HG03196 (cell line): ENCODE results near the gene CRACDL.

Experiments
- ATAC-seq: cut with Tn5 transposase; IDR thresholded peaks from one replicate; pipeline ENCODE4 v1.9.1; 2021; ENCODE audit not compliant: unreplicated experiment

Gene CRACDL

DNA sequence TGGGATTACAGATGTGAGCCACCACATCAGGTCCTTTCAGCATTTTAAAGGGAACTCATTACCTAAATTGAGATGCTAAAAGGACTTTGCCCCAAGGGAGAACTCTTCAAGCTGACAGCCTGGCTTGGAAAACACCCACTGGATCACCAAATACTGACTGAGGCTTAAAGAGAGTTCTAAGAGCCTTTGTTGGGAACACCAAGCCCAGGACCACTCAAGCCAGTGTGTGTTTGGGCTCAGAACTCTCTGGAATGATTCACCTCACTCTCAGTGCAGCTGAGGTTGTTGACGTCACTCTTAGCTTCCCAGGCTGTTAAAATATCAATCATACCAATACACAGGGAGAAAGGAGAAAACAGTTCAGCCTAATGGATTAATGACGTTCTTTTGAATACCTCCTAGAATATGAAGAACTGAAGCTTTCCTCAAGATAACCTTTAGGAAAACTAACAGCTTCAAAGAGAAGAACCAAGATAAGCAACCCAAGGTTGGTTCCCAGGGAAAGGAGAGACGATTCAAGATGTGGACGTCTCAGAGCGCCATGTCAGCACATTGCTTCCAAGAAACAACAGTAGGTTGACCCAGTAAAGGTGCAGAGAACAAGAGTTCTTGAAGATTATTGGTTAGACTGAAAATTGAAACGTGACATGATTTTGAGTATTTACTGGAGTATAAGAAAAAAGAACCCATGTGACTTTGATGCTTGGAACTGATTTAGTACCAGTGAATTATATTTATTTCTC, 157.1 kb downstream of the CRACDL start:
- ATAC-seq, result no peak

- ATAC-seq, result no peak
These were observed 157.9 kb downstream of the CRACDL start for GRCh38 chr2:98778151-98778550.

- no peak for ATAC-seq
These were observed 158.3 kb downstream of the CRACDL start for GRCh38 chr2:98777710-98778109.

GRCh38 chr2:98777076-98777475, 158.9 kb downstream of the CRACDL start:
- ATAC-seq, result no peak

DNA sequence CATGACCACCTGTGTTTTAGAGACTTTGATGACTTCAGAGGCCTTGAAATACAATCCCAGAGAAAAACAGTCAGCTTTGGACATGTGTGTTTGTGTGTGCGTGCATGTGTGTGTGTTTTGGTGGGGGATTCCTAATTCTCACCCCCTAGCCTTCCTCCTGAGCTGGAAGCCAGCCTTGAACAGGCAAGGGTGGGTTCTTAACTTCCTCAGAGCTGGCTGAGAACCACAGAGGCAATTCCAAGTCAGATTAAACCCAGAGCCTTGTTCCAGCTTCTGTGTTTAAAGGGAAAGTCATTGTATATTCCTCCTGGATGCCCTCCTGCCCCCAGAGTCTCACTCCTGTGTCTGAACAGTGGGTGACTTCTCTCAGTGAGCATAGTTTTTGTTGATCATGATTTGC, 159.9 kb downstream of the CRACDL start:
- ATAC-seq, result no peak

DNA sequence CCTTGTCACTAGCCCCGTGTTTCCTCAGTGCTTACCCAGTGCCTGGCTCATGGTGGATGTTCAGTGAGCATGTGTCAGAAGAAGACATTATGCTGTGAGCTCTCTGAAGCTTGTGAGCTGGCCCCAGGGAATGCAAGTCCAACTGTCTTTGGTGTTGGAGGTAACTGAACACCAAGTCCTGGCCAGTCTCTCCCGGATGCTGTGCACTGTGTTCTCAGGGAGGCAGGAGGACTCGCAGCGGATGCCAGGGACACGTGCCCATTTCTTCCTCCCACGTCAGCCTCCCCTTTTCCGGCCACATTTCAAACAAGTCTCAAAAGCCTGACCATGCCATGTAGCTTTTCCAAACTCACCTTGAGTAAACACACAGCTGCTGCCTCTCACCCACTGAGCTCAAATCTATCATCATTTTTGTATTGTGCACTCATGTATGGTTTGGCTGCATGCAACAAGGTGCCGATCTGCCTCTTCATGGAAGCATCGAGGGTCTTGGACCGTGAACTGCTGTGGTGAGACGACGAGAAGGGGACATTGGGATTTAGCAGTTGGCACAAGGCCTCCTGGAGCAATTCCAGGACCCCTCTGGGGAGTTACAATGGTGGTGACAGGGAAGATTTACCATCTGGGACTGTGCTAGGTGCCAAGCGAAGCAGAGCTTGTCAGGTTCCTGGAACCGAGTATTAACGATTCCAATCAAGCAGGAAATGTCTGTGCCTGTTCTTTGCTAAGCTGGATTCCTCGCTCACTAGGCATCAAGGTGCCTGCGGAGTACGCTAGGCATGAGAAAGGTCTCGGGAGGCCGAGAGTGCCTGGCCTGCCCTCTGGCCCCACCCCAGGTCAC, 160.7 kb downstream of the CRACDL start:
- no peak for ATAC-seq

DNA sequence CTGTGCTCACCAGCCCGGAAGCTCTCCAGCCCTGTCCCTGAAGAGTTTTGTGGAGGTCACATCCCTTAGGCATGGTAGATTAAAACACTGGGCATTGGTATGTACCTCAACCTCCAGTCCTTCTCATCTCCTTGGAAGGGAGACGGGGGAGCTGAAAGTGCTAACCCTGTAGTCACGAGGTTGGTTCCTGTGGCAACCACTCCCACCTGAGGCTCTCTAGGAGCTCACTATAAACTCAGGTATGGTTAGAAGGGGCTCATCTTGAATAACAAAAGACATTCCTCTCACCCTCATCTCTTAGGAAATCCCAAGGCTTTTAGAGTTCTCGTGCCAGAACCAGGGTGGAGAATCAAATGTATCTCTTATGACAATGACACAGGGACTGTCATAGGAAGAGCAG, 162.1 kb downstream of the CRACDL start:
- no peak for ATAC-seq

- ATAC-seq, result no peak
These were observed 162.9 kb downstream of the CRACDL start for GRCh38 chr2:98773169-98773568.

DNA sequence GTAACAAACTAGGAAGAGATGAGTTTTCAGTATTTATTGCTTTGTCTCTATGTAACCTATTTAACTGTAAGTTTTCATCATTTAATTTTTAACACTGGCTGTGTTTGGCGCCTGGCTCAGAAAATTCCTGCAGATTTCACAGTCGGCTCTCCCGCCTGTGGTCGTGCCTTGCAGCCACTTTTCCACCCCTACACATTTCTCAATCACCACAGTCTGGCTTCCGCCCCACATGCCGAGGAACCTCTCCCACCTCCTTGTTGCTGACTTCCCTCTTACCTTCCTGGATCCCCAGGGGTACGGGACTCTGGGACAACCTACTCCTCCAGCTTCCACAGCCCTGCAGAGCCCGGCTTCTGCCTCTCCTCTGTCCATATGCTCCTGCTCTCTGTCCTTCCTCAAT, 163.5 kb downstream of the CRACDL start:
- ATAC-seq, result no peak

DNA sequence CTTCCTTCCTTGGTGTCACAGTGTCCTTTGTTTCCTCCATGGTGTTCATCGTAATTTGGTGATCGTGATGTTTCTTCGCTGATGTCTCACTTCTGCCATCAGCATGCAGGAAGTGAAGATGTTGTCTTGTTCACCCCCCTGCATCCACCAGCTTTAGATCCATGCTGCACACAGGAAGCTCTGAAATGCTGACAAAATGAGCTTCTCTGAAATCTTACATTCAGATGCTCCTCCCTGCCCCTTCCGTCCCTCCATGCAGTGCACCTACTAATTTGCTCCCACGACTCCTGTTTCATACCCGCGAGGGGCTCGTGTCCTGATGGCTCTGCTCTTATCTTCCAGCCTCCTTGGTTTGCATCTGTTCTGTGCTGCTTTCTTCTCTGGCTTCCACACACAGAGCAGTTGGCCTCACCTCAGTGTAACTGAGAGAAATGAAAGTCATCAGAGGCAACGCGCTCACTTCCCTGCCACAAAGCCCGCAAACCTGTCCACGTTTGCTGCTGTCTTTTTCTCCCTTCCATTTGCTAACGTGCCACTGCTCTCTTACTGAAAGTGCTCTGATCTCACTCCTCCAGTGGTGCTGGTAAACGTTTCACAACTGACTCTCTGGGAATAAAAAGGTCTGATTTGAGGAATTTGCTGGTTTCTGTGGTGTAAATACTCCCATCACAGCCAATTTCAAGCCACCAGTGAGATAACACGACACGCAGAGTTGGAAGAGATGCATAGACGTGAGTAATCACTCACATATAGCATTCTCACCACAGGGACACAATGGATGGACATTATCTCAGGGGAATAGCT, 164.1 kb downstream of the CRACDL start:
- no peak for ATAC-seq

GRCh38 chr2:98771264-98771663, 164.8 kb downstream of the CRACDL start:
- no peak for ATAC-seq

GRCh38 chr2:98769784-98770183, 166.2 kb downstream of the CRACDL start:
- no peak for ATAC-seq

DNA sequence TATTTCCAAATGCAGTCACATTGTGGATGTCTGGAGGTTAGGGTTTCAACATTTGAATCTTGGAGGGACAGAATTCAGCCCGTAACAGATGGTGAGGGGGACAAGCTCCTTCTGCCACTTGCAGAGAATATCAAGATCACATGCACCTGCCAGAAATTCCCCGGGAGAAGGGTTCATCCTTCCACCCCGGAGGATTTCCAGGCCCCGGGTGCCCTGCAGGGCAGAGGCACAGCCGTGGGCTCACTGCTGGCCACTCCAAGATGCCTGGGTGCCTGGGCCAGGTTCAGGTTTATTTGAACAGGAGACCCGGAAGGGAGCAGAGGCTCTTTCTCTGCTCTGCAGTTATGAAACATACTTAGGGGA, 166.9 kb downstream of the CRACDL start:
- ATAC-seq, result no peak

- ATAC-seq, result no peak
These were observed 167.5 kb downstream of the CRACDL start for GRCh38 chr2:98768384-98769113.

DNA sequence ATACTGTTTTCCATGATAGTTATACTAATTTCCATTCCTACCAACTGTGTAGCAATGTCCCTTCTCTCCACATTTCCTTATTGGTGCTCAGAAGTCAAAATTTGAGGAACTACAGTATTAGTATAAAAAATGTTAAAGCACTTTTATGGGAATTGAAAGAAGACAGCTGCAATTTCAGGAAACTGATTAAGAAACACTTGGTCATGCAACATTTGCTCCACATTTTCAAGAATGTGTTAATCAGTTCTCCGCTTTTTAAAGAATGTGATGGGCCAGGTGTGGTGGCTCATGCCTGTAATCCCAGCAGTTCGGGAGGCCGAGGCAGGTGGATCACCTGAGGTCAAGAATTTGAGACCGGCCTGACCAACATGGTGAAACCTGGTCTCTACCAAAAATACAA, 171.5 kb downstream of the CRACDL start:
- no peak for ATAC-seq

DNA sequence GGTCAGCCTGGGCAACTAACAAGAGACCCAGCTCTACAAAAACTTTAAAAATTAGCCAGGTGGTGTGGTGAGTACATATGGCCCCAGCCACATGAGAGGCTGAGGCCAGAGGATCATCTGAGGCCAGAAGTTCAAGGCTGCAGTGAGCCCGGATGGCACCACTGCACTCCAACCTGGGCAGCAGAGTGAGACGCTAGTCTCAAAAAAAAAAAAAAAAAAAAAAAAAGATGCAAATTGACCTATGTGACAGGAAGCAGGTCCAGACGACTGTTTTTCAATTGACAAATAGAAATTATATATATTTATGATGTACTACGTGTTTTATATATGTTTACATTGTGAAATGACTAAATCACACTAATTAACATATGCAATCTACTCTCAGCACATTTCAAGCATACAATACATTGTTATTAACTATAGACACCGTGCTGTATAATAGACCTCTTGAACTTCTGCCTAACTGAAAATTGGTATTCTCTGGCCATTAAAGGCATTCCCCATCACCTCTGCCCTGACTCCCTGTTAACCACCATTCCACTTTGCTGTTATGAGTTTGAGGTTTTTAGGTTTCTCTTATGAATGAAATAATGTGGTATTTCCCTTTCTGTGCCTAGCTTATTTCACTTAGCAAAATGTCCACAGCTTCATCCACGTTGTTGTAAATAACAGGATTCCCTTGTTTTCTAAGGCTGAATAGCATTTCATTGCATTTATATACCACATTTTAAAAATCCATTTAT, 172.6 kb downstream of the CRACDL start:
- no peak for ATAC-seq

- no peak for ATAC-seq
These were observed 174.1 kb downstream of the CRACDL start for GRCh38 chr2:98761909-98762308.

GRCh38 chr2:98761267-98761781, 174.7 kb downstream of the CRACDL start:
- ATAC-seq, result no peak

DNA sequence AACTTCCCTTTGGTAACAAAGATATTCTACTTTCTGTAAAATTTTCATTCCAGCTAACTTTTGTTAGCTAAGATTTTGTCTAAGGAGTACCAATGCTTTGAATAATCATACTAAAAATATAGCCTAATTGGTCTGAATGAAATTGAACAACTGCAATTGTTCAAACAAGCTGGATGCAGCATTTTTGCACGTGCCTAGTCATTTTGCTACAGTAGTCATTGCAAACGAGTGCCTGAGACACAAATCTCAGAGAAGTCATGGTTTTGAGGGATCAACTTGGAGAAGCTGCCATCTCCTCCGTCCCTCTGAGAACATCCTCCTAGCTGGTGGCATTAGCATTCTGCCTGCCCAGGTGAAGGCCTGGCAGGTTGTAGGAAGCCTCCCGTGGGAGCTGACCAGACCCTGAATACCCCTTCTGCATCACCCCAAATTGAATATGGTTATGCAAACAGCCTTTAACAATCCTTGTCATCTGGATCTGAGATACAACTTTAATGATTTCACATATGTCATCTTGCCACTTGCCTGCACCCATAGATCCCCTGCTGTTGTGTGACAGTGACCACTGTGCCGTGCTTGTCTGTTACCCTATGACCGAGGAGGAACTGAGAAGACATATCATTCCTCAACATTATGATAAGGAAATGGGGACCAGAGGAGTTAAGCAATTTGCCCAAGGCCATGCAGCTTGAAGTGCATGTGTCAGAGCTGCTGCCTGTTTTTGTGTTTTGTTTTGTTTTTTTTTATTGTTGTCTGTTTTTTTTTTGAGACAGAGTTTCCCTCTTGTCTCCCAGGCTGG, 176.0 kb downstream of the CRACDL start:
- no peak for ATAC-seq
